GM12878 (cell line): Measurements from ENCODE around the gene CAMK2G. TPM values are rescaled to one million over a fixed set of nuclear protein-coding genes. Genes with fewer than 3 reads are reported as not detected.

Experiments
- BCL11A ChIP-seq: IDR thresholded peaks from 2 replicates; pipeline ENCODE4 v1.6.1; 2011; ENCODE audit warnings: low read depth, low read length
- CHD2 ChIP-seq: IDR thresholded peaks from 2 replicates; pipeline ENCODE4 v1.6.1; 2011; ENCODE audit warnings: low read depth, low read length, improper control_type of control experiment, borderline replicate concordance
- EED ChIP-seq: sonication (generic); IDR thresholded peaks from 2 replicates; pipeline ENCODE4 v1.6.1; 2016; ENCODE audit warnings: antibody characterized with exemption, low read depth
- EP300 ChIP-seq, 2 experiments: fragments of 150-350 bp in 1 of 2; IDR thresholded peaks; 2 replicates each; pipeline ENCODE4 v1.6.1; 2011 to 2012; ENCODE audit warnings: low read depth in 2 of 2, low read length in 2 of 2, borderline replicate concordance in 1 of 2, improper control_type of control experiment in 1 of 2, inconsistent platforms in 1 of 2; ENCODE audit not compliant: control insufficient read depth in 1 of 2
- ETV6 ChIP-seq, 2 experiments: fragments of 450-650 bp in 1 of 2; IDR thresholded peaks in 1 of 2; conservative IDR thresholded peaks in 1 of 2; 2 replicates each; pipeline ENCODE4 v1.6.1; 2014; ENCODE audit warnings: antibody characterized with exemption in 1 of 2, borderline replicate concordance in 1 of 2, low read depth in 1 of 2, mild to moderate bottlenecking in 1 of 2, moderate library complexity in 1 of 2
- GABPA ChIP-seq: IDR thresholded peaks from 2 replicates; pipeline ENCODE4 v1.6.1; 2014; ENCODE audit warnings: antibody characterized with exemption, low read depth, mild to moderate bottlenecking, inconsistent platforms
- GATAD2B ChIP-seq: fragments of 450-650 bp; conservative IDR thresholded peaks from 2 replicates; pipeline ENCODE4 v1.6.1; 2017; ENCODE audit warnings: low read depth, mild to moderate bottlenecking, moderate library complexity
- HDGF ChIP-seq: fragments of 450-650 bp; IDR thresholded peaks from 2 replicates; pipeline ENCODE4 v1.6.1; 2016; ENCODE audit warnings: antibody characterized with exemption
- IKZF2 ChIP-seq, 2 experiments: fragments of 450-650 bp; IDR thresholded peaks; 2 replicates each; pipeline ENCODE4 v1.6.1; 2017; ENCODE audit warnings: mild to moderate bottlenecking in 2 of 2, moderate library complexity in 2 of 2
- JUND ChIP-seq: IDR thresholded peaks from 2 replicates; pipeline ENCODE4 v1.6.1; 2012; ENCODE audit warnings: low read depth, mild to moderate bottlenecking, low read length, improper control_type of control experiment, moderate library complexity
- LARP7 ChIP-seq: fragments of 450-650 bp; IDR thresholded peaks from 2 replicates; pipeline ENCODE4 v1.6.1; 2017; ENCODE audit warnings: mild to moderate bottlenecking
- NFIC ChIP-seq: IDR thresholded peaks from 2 replicates; pipeline ENCODE4 v1.6.1; 2012; ENCODE audit warnings: low read depth, mild to moderate bottlenecking, inconsistent platforms, low read length, moderate library complexity
- PAX5 ChIP-seq: IDR thresholded peaks from 2 replicates; pipeline ENCODE4 v1.6.1; 2011; ENCODE audit warnings: low read depth, low read length, borderline replicate concordance
- PML ChIP-seq: IDR thresholded peaks from 2 replicates; pipeline ENCODE4 v1.6.1; 2012; ENCODE audit warnings: low read length, inconsistent platforms
- SRF ChIP-seq, 2 experiments: IDR thresholded peaks; 2 replicates each; pipeline ENCODE4 v1.6.1; 2011; ENCODE audit warnings: low read depth in 2 of 2, low read length in 2 of 2, mild to moderate bottlenecking in 1 of 2, moderate library complexity in 1 of 2
- TCF12 ChIP-seq: IDR thresholded peaks from 2 replicates; pipeline ENCODE4 v1.6.1; 2011; ENCODE audit warnings: low read depth, mild to moderate bottlenecking, low read length
- ZNF217 ChIP-seq: fragments of 450-650 bp; IDR thresholded peaks from 2 replicates; pipeline ENCODE4 v1.6.1; 2017; ENCODE audit warnings: antibody characterized with exemption, mild to moderate bottlenecking
- ZNF384 ChIP-seq: IDR thresholded peaks from 2 replicates; pipeline ENCODE4 v1.6.1; 2012; ENCODE audit warnings: low read depth, mild to moderate bottlenecking, low read length, improper control_type of control experiment, borderline replicate concordance
- polyA plus RNA-seq, 11 experiments: library from polyadenylated mRNA; depleted of rRNA in 4 of 11; unstranded in 6 of 11; stranded (reverse) in 5 of 11; fragments of >200 nt; fragmentation: Nextera tagmentation in 4 of 11; fragmentation: Illumina TruSeq in 1 of 11; extraction: Ambion mirVana in 4 of 11; extraction: Trizol in 1 of 11; gene quantifications; 1 replicate in 1 of 11; 2 replicates in 10 of 11; pipeline versions ENCODE4 v1.2.1 to v1.2.3, GENCODE V29; 2011 to 2016; ENCODE audit warnings: inconsistent platforms in 2 of 11, missing spikeins in 2 of 11, low read depth in 1 of 11
- total RNA-seq, 4 experiments: library from RNA; depleted of rRNA in 3 of 4; stranded (reverse); fragments of >200 nt in 3 of 4; fragmentation: Illumina TruSeq in 1 of 4; extraction: Trizol in 1 of 4; gene quantifications; 2 replicates each; pipeline versions ENCODE4 v1.2.1 to v1.2.3, GENCODE V29; 2013 to 2021
- TF ChIP-seq, protein P1 (sequence below): fragments of 150-350 bp; IDR thresholded peaks from 2 replicates; pipeline ENCODE4 v1.6.1; 2016; ENCODE audit warnings: low read depth, low read length
- TF ChIP-seq, protein P2 (sequence below): fragments of 450-650 bp; IDR thresholded peaks from 2 replicates; pipeline ENCODE4 v1.6.1; 2017; ENCODE audit warnings: low read depth, mild to moderate bottlenecking, moderate library complexity
- TF ChIP-seq, protein P3 (sequence below): IDR thresholded peaks from 2 replicates; pipeline ENCODE4 v1.6.1; 2011; ENCODE audit warnings: low read depth, low read length, improper control_type of control experiment, borderline replicate concordance

The CAMK2G gene
- total and polyA plus RNA-seq, 10 of the 15 experiments (the other 5 are each of a cell fraction or from before 2014, with no cell fraction given): 5.5 to 24.3 (median 16.9) TPM

DNA sequence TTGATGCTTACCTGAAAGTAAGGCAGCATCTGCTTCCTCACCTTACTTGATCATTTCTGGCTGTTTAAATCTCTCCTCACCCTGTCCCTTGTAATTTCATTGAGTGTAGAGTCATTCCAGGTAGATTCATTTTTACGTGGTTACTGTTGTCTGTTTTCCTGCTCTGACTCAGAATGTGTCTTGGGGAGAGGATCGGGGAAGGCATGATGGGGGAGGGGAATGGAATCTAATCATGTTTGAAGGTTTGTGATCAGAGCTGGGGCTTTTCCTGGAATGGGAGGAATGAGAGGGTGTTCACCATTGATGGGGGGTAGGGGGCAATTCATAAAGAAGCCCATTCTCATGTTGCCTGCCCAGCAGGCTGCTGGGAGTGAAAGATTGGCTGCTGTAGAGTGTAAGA is 111.4 kb downstream of the CAMK2G start (continued):
- TF ChIP-seq EP300 (IDR thresholded peaks at IDR 0.05; ENCODE audit: borderline replicate concordance in 1 of 2, control insufficient read depth in 1 of 2, low read depth in 2 of 2, low read length in 2 of 2) (0 out of 4 replicates have a peak, but pooled peaks of 1 of the 2 experiments have one; percentile 11), ZNF384 (no peak), PML (no peak), NFIC (peak; percentile 86), GATAD2B (no peak), SRF (IDR thresholded peaks at IDR 0.05; ENCODE audit: low read depth in 2 of 2, low read length in 2 of 2) (no peak), BCL11A (peak; percentile 44; the same call in 1 of the 2 replicates), LARP7 (no peak), PAX5 (no peak), TCF12 (no peak), JUND (no peak), GABPA (no peak), IKZF2 (IDR thresholded peaks at IDR 0.05) (0 out of 4 replicates have a peak, but pooled peaks of 1 of the 2 experiments have one; percentile 24), EED (peak; percentile 87), ETV6 (conservative IDR thresholded peaks at IDR 0.05 in 1 of 2, IDR thresholded peaks at IDR 0.05 in 1 of 2; ENCODE audit: borderline replicate concordance in 1 of 2, low read depth in 1 of 2) (peak in 1 of 2 experiments; percentile 77; a peak in 2 of 4 replicates), CHD2 (no peak), ZNF217 (no peak), HDGF (no peak)
- TF ChIP-seq, protein P1, sequence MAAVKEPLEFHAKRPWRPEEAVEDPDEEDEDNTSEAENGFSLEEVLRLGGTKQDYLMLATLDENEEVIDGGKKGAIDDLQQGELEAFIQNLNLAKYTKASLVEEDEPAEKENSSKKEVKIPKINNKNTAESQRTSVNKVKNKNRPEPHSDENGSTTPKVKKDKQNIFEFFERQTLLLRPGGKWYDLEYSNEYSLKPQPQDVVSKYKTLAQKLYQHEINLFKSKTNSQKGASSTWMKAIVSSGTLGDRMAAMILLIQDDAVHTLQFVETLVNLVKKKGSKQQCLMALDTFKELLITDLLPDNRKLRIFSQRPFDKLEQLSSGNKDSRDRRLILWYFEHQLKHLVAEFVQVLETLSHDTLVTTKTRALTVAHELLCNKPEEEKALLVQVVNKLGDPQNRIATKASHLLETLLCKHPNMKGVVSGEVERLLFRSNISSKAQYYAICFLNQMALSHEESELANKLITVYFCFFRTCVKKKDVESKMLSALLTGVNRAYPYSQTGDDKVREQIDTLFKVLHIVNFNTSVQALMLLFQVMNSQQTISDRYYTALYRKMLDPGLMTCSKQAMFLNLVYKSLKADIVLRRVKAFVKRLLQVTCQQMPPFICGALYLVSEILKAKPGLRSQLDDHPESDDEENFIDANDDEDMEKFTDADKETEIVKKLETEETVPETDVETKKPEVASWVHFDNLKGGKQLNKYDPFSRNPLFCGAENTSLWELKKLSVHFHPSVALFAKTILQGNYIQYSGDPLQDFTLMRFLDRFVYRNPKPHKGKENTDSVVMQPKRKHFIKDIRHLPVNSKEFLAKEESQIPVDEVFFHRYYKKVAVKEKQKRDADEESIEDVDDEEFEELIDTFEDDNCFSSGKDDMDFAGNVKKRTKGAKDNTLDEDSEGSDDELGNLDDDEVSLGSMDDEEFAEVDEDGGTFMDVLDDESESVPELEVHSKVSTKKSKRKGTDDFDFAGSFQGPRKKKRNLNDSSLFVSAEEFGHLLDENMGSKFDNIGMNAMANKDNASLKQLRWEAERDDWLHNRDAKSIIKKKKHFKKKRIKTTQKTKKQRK: no peak
- TF ChIP-seq, protein P2, sequence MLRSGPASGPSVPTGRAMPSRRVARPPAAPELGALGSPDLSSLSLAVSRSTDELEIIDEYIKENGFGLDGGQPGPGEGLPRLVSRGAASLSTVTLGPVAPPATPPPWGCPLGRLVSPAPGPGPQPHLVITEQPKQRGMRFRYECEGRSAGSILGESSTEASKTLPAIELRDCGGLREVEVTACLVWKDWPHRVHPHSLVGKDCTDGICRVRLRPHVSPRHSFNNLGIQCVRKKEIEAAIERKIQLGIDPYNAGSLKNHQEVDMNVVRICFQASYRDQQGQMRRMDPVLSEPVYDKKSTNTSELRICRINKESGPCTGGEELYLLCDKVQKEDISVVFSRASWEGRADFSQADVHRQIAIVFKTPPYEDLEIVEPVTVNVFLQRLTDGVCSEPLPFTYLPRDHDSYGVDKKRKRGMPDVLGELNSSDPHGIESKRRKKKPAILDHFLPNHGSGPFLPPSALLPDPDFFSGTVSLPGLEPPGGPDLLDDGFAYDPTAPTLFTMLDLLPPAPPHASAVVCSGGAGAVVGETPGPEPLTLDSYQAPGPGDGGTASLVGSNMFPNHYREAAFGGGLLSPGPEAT: no peak
- TF ChIP-seq, protein P3, sequence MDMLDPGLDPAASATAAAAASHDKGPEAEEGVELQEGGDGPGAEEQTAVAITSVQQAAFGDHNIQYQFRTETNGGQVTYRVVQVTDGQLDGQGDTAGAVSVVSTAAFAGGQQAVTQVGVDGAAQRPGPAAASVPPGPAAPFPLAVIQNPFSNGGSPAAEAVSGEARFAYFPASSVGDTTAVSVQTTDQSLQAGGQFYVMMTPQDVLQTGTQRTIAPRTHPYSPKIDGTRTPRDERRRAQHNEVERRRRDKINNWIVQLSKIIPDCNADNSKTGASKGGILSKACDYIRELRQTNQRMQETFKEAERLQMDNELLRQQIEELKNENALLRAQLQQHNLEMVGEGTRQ: no peak
